ENCODE results near the gene TAL1.
"Not testable (repeated sequence)": the region's sequence is repeated elsewhere in the genome, so short reads cannot be mapped to it uniquely, and the experiment has no call there.

DNA sequence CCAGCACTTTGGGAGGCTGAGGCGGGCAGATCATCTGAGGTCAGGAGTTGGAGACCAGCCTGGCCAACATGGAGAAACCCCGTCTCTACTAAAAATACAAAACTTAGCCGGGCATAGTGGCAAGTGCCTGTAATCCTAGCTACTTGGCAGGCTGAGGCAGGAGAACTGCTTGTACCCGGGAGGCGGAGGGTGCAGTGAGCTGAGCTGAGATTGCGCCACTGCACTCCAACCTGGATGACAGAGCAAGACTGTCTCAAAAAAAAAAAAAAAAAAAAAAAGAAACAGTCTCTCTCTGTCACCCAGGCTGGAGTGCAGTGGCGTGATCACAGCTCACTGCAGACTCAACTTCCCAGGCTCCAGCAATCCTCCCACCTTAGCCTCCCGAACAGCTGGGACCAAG lies 33.5 kb upstream of the TAL1 start:
- TF ChIP-seq POLR2A, POLR2AphosphoS5 (IDR thresholded peaks at IDR 0.05): not testable (repeated sequence)
- TF ChIP-seq, protein P1, sequence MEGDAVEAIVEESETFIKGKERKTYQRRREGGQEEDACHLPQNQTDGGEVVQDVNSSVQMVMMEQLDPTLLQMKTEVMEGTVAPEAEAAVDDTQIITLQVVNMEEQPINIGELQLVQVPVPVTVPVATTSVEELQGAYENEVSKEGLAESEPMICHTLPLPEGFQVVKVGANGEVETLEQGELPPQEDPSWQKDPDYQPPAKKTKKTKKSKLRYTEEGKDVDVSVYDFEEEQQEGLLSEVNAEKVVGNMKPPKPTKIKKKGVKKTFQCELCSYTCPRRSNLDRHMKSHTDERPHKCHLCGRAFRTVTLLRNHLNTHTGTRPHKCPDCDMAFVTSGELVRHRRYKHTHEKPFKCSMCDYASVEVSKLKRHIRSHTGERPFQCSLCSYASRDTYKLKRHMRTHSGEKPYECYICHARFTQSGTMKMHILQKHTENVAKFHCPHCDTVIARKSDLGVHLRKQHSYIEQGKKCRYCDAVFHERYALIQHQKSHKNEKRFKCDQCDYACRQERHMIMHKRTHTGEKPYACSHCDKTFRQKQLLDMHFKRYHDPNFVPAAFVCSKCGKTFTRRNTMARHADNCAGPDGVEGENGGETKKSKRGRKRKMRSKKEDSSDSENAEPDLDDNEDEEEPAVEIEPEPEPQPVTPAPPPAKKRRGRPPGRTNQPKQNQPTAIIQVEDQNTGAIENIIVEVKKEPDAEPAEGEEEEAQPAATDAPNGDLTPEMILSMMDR (IDR thresholded peaks at IDR 0.05): not testable (repeated sequence)
